Measurements from ENCODE around the gene GLYATL3.

The GLYATL3 gene

DNA sequence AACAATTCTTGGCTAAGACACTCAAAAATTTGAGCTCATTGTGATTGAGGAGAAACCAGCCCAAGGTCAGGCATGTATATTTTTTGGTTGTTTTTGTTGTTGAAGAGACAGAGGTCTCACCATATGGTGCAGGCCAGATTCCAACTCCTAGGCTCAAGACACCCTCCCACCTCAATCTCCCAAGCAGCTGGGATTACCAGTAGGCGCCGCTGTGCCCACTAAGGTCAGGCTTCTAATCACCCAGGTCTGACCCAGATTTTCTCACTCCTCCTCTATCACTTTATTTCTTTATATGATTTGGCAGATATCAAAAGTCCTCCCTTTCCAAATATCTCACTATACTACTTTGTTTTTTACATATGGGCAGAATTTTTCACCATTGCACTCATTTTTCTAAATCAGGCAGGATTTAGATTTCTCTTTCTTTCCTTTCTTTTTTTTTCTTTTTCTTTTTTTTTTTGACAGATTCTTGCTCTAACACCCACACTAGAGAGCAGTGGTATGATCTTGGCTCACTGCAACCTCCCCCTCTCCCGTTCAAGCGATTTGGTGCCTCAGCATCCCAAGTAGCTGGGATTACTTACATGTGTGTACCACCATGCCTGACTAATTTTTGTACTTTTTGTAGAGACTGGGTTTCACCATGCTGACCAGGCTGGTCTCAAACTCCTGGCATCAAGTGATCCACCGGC, 49.0 kb downstream of the GLYATL3 start:
- no peak for DNase-seq (ENCODE audit: low read depth)

DNA sequence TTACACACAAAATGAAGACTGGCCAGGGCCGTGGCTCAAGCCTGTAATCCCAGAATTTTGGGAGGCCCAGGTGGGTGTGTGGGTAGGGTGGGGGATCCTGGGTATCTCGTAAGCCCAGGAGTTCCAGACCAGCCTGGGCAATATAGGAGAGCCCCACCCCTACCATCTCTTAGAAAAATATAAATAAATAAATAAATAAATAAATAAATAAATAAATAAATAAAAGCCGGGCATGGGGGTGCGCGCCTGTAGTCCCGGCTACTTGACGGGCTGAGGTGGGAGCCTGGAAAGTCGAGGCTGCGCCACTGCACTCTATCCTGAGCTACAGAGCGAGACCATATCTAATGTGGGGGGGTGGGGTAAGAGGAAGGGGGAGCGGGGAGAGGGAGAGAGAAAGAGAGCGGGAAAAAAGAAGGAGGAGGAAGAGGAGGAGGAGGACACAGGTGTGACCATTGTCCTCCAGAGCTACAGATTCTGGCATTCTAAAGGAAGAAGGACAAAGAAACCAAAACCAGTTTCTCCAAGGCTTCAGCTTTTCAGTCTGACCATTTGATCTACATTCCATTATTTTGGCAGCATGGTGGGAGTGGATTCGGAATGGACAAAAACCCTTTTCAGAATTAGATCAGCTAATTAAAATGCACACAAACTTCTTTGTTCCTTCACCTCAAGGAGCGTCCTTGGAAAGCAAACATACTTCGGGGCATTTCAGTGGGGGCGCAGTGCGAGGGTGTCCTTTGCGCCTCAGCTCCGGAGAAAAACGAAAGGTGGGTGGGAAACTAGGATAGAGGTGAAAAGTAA, 50.2 kb downstream of the GLYATL3 start:
- DNase-seq (ENCODE audit: low read depth): no peak

DNA sequence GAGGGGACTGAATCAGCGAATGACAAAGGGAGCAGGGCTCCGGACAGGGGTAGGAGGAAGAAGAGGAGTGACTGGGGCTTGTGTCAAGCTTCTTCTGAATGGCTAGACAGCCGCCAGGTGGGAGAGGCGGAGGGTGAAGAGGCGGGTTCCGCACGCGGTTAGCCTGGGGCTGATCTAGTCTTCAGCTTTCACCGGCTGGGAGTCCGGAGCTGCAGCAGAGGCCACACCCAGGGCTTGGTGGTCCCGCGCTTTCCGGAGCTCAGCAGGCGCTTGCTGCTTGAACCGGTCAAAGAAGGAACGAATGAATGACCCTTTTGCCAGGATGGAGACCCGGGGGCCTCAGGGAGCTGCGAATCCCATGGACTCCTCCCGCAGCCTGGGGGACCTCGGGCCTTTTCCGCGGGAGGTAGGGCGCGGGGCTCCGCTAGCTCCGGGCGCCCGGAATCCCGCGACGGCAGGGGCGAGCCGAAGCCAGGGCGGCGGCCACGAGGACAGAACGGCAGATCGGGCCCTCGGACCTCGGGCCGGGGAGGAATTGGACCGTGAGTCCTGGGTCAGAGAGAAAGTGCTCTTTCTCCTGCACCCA, 50.9 kb downstream of the GLYATL3 start, which contains the start of gene C6orf141:
Gene C6orf141 (plus strand): TSS at position 177 of the 586 bp plus-strand sequence. CDS start 125 bp downstream, at position 302.
- DNase-seq (ENCODE audit: low read depth): peak; percentile 6

DNA sequence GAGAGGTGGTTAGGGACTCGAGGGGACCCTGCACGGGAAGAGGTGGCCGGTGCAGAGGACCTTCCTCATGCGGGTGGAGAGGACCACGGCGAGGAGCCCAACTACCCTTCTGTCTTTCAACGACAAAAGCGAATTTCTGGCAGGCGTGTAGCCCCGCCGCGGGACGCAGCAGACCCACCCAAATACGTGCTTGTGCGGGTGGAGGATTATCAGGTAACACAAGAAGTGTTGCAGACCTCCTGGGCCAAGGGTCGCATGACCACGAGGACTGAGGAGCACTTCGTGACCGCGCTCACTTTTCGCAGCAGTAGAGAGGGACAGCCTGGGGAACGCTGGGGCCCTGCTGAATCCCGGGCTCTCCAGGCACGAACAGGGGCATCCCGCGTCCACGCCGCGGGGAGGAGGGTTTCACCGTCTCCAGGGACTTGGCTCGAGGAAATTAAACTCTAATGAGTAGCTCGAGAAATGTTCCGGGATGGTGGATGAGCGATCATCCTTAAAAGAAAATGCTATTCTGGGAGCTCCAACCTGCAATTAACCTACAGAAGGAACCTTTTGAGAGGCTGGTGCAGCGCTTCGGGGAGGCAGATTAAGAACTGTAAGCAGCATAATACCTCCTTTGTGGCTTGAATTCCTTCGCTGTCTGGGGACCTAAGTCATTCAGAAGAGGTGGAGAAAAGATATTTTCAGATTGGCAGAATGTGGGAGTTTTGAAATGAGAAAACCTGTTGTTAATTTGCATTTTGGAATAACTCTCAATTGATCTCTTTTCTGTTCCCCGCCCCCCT, 51.5 kb downstream of the GLYATL3 start:
- DNase-seq (ENCODE audit: low read depth): no peak

DNA sequence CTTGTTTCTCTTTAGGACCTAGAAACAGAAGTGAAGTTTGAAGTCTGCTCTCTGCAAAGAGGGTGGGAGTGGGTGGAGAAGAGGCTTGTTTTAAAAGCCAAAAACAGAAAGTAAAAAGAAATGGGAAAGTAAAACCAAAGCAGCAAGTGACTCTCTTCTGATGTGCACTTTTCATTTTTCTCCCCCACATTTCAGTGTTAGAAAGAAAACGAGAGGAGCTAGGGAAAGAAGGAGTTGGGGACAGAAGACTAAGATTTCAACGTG, 52.1 kb downstream of the GLYATL3 start:
- no peak for DNase-seq (ENCODE audit: low read depth)

DNA sequence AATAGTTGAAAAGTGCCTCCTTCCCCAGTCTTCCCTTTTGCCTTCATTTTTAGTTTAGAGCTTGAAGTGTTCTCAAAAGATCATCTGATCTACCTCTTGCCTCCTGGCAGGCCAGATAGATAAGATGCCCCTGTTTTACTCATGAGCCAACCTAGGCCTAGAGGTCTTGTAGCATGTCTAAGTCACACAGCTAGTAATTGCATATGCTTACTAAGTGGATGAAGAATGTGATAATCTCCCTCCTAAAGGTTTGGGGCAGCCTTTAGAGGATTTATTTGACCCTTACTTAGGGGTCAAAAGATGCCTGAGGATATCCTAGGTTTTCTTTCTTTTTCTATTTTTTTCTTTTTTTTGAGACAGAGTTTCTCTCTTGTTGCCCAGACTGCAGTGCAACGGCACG, 52.9 kb downstream of the GLYATL3 start:
- no peak for DNase-seq (ENCODE audit: low read depth)

DNA sequence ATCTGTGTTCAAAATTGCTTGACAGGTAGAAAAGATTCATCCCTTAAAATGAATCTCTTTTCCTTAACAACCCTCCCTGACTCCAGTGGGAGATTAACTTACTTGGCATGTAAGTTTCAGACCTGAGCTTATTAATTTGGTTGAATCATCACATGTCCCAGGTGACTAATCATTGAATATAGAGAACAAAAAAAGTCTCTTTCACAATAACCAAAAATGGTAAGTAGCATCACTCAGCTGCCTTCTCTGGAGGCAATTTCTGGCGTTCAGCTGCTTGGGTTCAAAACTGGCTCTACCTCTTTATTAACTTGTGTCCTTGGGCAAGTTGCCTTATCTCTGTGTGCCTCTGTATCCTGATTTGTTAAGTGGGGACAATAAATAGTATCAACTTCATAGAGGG, 53.7 kb downstream of the GLYATL3 start:
- DNase-seq (ENCODE audit: low read depth): no peak

DNA sequence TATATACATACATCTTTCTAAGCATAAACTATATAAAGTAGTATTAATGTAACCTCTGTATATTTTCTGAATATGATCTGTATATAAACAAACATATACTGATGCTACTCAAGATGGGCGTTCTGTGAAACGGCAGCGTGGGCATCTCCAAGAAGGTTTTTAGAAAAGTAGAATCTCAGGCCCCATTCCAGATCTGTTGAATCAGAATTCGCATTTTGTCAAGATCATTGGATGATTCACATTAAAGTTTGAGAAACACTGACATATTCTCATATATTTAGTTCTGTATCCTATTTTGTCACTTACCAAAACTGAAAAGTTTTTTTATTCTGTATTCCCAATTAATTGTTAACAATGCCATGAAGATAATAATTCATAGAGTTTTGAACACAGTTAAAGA, 56.2 kb downstream of the GLYATL3 start:
- DNase-seq (ENCODE audit: low read depth): no peak

DNA sequence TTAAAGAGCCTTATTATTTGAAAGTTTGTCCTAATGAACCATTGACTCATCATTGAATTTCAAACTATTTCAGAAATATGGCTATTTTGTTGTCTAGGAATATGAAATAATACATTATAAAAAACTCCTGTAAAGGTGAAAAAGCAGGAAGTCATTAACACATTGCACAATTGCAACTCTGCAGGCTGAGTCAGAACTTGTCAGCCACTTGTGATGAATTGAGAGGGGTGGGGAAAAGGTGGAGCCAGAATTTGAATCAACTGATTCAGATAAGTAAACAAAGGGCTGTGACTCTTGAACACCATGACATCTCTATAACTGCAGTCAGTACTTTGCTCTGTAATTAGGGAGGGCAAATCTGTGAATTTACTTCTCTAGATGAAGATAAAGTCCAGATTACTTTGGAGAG, 56.7 kb downstream of the GLYATL3 start:
- no peak for DNase-seq (ENCODE audit: low read depth)

DNA sequence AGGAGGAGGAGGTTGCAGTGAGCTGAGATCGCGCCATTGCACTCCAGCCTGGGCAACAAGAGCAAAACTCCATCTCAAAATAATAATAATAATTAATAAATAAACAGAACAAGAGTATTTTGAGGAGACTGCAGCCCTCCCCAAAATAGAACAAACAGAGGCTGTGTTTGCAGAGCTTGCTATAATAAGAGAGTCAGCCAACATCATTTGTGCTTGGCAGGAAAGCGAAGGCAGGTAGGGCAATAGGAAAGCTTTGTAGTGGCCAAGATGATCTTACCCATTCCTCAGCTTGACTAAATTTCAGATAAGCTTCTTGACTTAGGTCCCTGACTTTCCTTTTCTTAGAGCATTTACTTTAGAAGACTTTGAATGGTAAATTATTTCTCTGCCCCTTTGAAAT, 57.5 kb downstream of the GLYATL3 start:
- no peak for DNase-seq (ENCODE audit: low read depth)

DNA sequence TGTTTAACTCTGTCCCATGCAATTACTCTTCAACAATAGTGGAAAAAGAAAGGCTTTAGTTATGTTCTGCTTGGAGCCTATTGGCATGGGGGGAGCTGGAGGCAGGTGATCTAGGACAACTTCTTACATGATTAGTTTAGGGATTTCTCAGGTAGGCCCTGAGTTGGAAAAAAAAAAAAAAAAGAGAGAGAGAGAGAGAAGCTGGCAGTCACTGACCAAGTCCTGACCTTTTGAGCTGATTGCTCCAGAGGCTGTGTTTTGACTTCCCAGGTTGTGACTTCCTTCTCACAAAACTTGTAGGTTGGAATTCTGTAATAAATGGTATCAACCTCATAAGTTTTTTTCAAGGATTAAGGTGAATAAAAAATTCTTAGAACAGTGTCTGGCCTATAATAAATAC, 58.5 kb downstream of the GLYATL3 start:
- no peak for DNase-seq (ENCODE audit: low read depth)

DNA sequence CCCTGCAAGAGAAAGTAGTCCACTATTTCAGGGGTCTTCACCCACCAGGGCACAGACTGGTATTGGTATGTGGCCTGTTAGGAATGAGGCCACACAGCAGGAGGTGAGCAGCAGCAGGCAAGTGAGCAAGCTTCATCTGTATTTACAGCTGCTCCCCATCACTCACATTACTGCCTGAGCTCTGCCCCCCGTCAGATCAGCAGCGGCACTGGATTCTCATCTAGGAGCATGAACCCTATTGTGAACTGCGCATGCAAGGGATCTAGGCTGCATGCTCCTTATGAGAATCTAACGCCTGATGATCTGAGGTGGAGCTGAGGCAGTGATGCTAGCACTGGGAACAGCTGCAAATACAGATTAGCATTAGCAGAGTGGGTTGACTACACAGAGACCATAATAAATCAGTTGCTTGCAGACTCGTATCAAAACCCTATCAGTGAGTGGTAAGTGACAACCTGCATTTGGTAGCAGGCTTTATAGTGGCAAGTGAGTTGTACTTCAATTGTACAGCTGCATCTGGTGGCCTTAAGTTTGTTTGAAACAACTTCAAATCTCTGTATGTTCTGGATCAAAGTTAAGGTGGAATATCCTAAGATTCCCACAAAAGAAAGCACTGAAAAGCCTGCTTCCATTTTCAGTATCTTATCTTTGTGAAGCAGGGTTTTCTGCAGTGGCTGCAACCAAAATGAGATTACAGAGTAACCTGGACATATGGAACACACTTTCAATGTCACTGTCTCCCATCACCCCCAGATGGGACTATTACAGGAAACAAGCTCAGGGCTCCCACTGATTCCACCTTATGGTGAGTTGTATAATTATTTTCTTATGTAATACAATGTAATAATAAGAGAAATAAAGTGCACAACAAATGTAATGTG, 63.5 kb downstream of the GLYATL3 start:
- DNase-seq (ENCODE audit: low read depth): no peak

DNA sequence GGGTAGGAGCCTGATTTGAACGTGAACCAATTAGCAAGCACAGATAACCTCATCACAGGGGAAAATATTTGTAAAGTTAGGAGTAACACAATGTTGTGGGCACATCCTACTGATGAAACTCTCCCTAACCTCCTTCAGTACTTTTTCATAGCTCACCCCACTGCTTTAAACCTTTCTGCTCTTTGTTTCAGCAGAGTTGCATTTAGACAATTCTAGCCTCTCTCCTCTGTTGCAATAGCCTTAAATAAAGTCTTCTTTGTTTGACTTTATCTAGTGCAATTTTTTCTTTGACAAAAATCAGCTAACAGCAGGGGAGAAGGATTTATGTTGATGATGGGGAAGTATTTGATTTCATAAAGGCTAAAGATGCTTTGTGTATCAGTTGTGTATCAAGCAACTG, 64.8 kb downstream of the GLYATL3 start:
- no peak for DNase-seq (ENCODE audit: low read depth)

DNA sequence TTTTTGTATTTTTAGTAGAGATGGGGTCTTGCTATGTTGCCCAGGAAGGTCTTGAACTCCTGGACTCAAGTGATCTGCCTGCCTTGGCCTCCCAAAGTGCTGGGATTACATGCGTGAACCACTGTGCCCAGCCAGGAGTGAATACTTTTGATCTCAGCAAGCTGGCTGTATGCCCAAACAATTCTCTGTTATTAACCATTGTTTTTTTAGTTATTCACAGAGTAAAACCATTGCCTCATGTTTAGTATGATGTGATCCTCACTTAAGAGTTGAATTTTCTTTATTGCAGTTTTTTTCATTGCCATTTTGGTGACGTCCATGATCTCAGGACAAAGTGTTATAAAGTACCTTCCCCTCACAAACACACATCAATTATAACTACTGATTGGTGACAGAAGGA, 65.5 kb downstream of the GLYATL3 start:
- no peak for DNase-seq (ENCODE audit: low read depth)

DNA sequence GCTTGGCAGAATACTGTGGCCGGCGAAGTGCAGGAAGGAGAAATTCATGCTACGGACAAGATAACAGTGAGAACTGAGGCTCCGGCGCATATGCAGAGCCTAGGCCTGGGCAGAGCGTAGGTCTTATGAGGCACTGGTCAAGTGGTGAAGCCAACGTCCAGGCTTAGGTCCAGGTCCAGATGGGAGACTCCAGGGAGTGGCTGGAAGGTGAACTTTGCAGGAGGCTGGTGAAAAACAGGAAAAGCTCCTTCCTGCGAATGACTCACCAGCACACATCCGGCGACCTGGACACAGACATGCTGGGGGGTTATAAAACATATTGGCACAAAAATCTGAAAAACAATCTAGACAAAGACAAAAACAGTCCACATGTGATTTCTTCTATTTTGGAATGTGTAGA, 66.1 kb downstream of the GLYATL3 start:
- DNase-seq (ENCODE audit: low read depth): no peak

DNA sequence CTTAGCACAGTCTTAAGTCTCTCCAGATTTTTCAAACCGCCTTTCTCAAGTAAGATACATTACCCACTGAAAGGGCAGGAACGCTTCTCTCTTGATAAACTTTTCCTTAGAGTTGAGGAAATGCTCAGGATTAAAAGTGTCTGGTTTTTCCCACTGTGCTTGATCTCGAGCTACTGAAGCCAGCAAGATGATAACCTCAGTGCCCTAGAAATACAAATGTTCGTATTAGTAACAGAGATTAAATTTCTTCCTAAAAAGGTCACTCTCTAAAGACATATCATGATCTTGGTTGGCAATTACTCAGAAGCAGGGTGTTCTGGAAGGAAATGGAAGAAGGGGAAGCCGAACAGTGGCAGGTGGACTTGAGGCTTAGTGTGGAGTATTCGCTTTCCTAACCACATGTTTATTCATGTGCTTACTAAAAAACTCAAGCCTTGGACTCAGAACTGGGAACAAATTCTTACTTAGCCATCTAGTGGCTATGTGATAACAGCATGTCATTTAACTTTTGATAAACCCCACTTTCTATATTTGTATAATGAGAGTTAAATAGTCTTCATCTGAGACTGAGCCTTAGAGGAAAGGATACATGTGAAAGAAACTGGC, 70.9 kb downstream of the GLYATL3 start:
- no peak for DNase-seq (ENCODE audit: low read depth)

DNA sequence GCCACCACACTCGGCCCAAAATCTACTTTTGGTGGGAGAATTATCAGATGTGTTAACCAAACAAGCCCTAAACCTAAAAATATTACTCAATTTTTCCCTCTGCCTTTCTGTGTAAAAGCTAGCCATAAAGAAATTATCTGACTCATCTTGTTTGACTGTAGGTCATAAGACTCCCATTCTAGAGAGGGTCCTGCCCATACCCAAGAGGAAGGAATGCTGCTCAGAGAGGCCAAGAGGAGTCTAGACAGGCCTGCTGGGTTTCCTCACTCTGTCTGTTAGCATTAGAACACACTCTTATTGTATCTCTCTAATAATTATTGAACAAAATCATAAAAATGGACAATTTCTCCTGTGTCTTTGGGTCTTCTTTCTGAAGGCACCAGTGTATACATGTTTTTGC, 76.9 kb downstream of the GLYATL3 start:
- no peak for DNase-seq (ENCODE audit: low read depth)
